ENCODE data around the gene CDK11B.

DNA sequence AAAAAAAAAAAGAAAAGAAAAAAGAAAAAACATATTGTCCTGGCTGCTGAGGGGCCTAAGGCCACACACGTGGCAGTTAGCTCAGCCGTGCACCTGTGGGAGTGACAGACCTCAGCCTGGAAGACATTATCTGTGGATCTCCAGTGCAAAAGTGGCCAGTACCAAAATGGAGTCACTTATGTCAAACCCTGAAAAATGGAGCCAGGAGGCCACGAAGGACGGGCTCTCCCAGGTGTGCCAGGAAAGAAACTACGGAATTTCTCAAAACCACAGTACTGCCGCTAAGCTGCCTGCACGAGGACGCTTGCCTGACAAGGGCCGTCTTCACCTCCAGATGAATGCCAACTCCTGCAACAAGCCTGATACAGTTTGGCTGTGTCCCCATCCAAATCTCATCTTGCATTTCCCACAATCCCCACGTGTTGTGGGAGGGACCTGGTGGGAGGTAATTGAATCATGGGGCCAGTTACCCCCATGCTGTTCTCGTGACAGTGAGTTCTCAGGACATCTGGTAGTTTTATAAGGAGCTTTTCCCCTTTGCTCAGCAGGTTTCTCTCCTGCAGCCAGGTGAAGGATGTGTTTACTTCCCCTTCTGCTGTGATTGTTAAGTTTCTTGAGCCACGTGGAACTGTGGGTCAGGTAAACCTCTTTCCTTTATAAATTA is 48.9 kb downstream of the CDK11B start:
- TF ChIP-seq POLR2A (IDR thresholded peaks at IDR 0.05; ENCODE audit: control extremely low read depth in 1 of 2, low read depth in 2 of 2, low read length in 2 of 2), result no peak
- TF ChIP-seq, protein P1, sequence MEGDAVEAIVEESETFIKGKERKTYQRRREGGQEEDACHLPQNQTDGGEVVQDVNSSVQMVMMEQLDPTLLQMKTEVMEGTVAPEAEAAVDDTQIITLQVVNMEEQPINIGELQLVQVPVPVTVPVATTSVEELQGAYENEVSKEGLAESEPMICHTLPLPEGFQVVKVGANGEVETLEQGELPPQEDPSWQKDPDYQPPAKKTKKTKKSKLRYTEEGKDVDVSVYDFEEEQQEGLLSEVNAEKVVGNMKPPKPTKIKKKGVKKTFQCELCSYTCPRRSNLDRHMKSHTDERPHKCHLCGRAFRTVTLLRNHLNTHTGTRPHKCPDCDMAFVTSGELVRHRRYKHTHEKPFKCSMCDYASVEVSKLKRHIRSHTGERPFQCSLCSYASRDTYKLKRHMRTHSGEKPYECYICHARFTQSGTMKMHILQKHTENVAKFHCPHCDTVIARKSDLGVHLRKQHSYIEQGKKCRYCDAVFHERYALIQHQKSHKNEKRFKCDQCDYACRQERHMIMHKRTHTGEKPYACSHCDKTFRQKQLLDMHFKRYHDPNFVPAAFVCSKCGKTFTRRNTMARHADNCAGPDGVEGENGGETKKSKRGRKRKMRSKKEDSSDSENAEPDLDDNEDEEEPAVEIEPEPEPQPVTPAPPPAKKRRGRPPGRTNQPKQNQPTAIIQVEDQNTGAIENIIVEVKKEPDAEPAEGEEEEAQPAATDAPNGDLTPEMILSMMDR (IDR thresholded peaks at IDR 0.05; ENCODE audit: control extremely low read depth in 1 of 3, insufficient read depth in 1 of 3, low read depth in 1 of 3, low read length in 3 of 3), result no peak
- no peak for TF ChIP-seq EZH2 (IDR thresholded peaks at IDR 0.05; ENCODE audit: low read depth, low read length, severe bottlenecking)
